Astrocyte of the cerebellum (primary cell): ENCODE results near the gene DCLK2.

Experiments
- DNase-seq: peaks from one replicate; pipeline ENCODE4 v3.0.0-alpha.2; 2011; ENCODE audit warnings: low read depth
- H3K4me3 ChIP-seq: 2 replicates; pipeline ENCODE4 v1.5.1; 2011; ENCODE audit warnings: mild to moderate bottlenecking, low read depth, low read length, moderate library complexity
- CTCF ChIP-seq: IDR thresholded peaks from 2 replicates; pipeline ENCODE4 v1.5.1; 2012; ENCODE audit warnings: low read length, low read depth, moderate library complexity, mild to moderate bottlenecking; ENCODE audit errors: missing control alignments
- in situ Hi-C: cut with HindIII; loops from 2 replicates; pipeline ENCODE4 v1.10.0; 2017; ENCODE audit warnings: low sequenced_read_pairs

Gene DCLK2

DNA sequence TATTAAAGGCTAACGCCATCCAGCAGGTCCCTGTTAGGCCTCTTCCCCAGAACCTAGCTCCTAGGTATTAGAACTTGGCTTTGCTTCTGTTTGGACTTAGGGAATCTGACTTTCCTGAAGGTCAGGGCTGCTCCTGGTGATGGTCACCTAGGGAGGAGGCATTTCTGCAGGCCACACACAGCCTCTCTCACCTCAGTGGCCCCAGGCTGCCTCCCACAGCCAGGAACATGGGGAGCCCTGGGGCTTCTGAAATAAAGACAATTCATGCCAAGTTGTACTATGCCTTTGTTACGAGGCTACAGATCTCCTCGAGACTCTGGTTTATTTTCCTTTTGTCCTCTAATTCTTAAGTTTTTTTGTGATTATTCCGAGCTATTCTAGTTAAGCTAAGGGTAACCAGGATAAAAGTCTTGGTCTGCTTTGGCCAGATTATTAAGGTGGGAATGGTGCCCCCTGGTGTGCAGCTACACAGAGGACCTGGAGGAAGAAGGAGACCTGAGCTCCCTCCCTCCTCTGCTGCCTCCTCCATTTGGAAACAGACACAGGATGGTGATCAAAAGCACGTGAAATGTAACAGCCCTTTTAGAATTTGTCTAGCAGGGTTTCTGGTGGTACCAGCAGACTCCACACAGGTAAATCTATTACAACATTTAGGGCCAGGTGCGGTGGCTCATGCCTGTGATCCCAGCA lies 131.0 kb downstream of the DCLK2 start:
- in situ Hi-C loops: no loop called here
- DNase-seq: peak; percentile 51
- H3K4me3 ChIP-seq: no peak overlapping the region
- TF ChIP-seq CTCF: peak; percentile 55

DNA sequence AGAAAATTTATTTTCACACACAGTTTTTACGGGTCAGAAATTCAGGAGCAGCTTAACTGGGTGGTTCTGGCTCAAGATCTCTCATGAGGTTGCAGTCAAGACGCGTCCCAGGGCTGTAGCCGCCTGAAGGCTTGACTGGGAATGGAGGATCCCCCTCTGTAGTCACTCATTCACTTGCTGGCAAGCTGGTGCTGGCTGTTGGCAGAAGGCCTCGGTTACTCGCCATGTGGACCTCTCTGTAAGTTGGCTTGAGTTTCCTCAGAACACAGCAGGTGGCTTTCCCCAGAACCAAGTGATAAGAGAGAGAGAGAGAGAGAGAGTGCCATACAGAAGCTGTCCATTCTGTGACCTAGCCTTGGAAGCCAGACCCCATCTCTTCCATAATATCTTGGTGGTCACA lies 132.8 kb downstream of the DCLK2 start:
- H3K4me3 ChIP-seq: no peak overlapping the region
- no peak for DNase-seq
- in situ Hi-C loops: loop anchor here (10.0 kb wide), 1 partner anchor 196 kb away; no protein-coding TSS in a partner anchor
- no peak for TF ChIP-seq CTCF

DNA sequence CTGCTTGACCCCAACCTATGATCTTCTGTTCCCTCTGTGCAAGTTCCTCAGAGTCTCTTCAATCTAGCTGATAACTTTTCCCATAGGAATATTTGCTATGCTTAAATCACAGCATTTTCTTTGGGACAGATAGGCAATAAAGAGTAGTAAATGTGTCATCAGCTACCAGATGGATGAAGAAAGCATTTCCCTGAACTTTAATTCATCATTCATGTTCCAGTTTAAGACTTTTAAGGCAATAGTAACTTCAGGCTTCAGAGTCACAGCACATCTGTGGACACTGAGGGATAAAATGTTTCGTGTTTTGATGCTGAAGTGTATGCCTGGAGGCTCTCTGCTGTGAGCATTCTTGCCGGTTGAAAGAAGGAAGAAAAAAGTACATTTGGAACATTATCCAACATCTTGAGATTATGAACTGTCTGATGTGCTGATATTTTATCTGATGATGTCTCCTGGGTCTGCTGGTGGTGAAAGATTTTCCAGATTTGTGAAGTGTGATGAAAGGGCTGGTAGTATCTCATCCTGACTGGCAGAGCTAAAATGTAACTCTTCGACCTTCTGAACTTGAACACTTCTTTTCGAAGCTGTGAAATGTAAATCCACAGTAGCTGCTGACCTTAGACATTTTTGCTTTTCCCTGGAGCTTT lies 133.7 kb downstream of the DCLK2 start:
- no peak overlapping the region for H3K4me3 ChIP-seq
- in situ Hi-C loops: loop anchor here (10.0 kb wide), 1 partner anchor 197 kb away; no protein-coding TSS in a partner anchor
- no peak for TF ChIP-seq CTCF
- no peak for DNase-seq

DNA sequence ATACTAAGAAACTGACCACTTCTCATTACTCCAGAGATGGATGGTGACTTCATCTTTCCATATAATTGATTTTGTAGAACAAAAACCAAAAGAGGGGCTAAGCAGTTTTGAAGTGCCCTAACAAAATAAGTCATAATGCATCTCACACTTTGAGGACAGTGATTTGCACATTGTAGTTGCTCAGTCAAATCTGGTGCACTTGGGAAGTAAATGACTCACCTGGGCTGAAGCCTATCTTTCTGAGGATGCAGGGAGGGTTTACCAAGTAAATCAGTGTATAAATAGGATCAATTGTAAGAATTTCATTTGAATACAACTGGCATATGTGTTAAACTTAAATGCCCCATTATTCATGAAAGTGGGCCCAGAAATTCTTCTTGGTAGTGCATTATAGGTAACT lies 134.2 kb downstream of the DCLK2 start:
- no peak overlapping the region for H3K4me3 ChIP-seq
- in situ Hi-C loops: loop anchor here (10.0 kb wide), 1 partner anchor 198 kb away; no protein-coding TSS in a partner anchor
- TF ChIP-seq CTCF: no peak
- no peak for DNase-seq

- in situ Hi-C loops: loop anchor here (10.0 kb wide), 1 partner anchor 198 kb away; no protein-coding TSS in a partner anchor
- no peak for DNase-seq
Observed at GRCh38 chr4:150212927-150213326, 134.7 kb downstream of the DCLK2 start.

GRCh38 chr4:150215601-150216000 lies 137.4 kb downstream of the DCLK2 start:
- no peak for DNase-seq
- no peak for TF ChIP-seq CTCF
- in situ Hi-C loops: loop anchor here (10.0 kb wide), 1 partner anchor 201 kb away; no protein-coding TSS in a partner anchor
- no peak overlapping the region for H3K4me3 ChIP-seq

More at GRCh38 chr4:150212927-150213326, 134.7 kb downstream of the DCLK2 start:
- TF ChIP-seq CTCF: no peak
- H3K4me3 ChIP-seq: no peak overlapping the region
